ENCODE results near the gene DPM3. TPM values are rescaled to one million over a fixed set of nuclear protein-coding genes. Genes with fewer than 3 reads are reported as not detected.

The DPM3 gene
- total RNA-seq, 1 experiment from 2014 or later: 73.5 TPM

- TF ChIP-seq ZNF138 (CRISPR knock-in tag; conservative IDR thresholded peaks at IDR 0.05) (no peak), ETV6 (CRISPR knock-in tag; IDR thresholded peaks at IDR 0.05) (peak; percentile 82), ATF1 (CRISPR knock-in tag; IDR thresholded peaks at IDR 0.05) (no peak), NR1H2 (CRISPR knock-in tag; IDR thresholded peaks at IDR 0.05) (no peak), ZNF416 (CRISPR knock-in tag; IDR thresholded peaks at IDR 0.05) (no peak), FOXK1 (CRISPR knock-in tag; IDR thresholded peaks at IDR 0.05) (no peak), EMX1 (CRISPR knock-in tag; IDR thresholded peaks at IDR 0.05) (no peak), NR2C2 (CRISPR knock-in tag; IDR thresholded peaks at IDR 0.05) (no peak), ZNF219 (CRISPR knock-in tag; IDR thresholded peaks at IDR 0.05; ENCODE audit: borderline replicate concordance) (no peak), SOX15 (CRISPR knock-in tag; IDR thresholded peaks at IDR 0.05) (no peak), MXD4 (CRISPR knock-in tag; IDR thresholded peaks at IDR 0.05; ENCODE audit: borderline replicate concordance) (no peak), CTCF (IDR thresholded peaks at IDR 0.05) (no peak), FOXJ3 (CRISPR knock-in tag; IDR thresholded peaks at IDR 0.05; ENCODE audit: borderline replicate concordance) (no peak), SMAD4 (CRISPR knock-in tag; IDR thresholded peaks at IDR 0.05) (no peak), USF1 (CRISPR knock-in tag; IDR thresholded peaks at IDR 0.05) (no peak), PRRX2 (CRISPR knock-in tag; IDR thresholded peaks at IDR 0.05) (no peak), MLX (CRISPR knock-in tag; IDR thresholded peaks at IDR 0.05) (no peak), GRHL2 (CRISPR knock-in tag; IDR thresholded peaks at IDR 0.05; ENCODE audit: insufficient replicate concordance, severe bottlenecking) (no peak), ATF2 (CRISPR knock-in tag; IDR thresholded peaks at IDR 0.05; ENCODE audit: borderline replicate concordance, low read depth) (no peak), ZNF425 (CRISPR knock-in tag; conservative IDR thresholded peaks at IDR 0.05) (no peak), GTF2I (CRISPR knock-in tag; conservative IDR thresholded peaks at IDR 0.05) (no peak), NFE2L1 (CRISPR knock-in tag; IDR thresholded peaks at IDR 0.05) (no peak), ZNF671 (CRISPR knock-in tag; IDR thresholded peaks at IDR 0.05) (no peak), AR (CRISPR knock-in tag; IDR thresholded peaks at IDR 0.05) (no peak), E2F4 (CRISPR knock-in tag; IDR thresholded peaks at IDR 0.05; ENCODE audit: borderline replicate concordance, low read depth) (no peak), MAX (CRISPR knock-in tag; IDR thresholded peaks at IDR 0.05) (peak; percentile 26; the same call in 1 of the 2 replicates)
Observed at GRCh38 chr1:155135415-155136028, 4.8 kb downstream of the DPM3 start, which contains the start of gene SLC50A1 (continued).

All from WTC11 (cell line).